GM21390 (cell line): Measurements from ENCODE around the gene IGLL5.

Source experiments
- ATAC-seq: cut with Tn5 transposase; IDR thresholded peaks from one replicate; pipeline ENCODE4 v1.9.1; 2021; ENCODE audit not compliant: unreplicated experiment

The IGLL5 gene

GRCh38 chr22:22887621-22888503 lies at the start of gene IGLL5:
Gene IGLL5, plus strand, starts transcription at chr22:22887816. Its CDS starts 238 bp downstream, at chr22:22888054.
- no peak for ATAC-seq

GRCh38 chr22:22838148-22838786 lies 49.3 kb upstream of the IGLL5 start:
- ATAC-seq, result no peak

DNA sequence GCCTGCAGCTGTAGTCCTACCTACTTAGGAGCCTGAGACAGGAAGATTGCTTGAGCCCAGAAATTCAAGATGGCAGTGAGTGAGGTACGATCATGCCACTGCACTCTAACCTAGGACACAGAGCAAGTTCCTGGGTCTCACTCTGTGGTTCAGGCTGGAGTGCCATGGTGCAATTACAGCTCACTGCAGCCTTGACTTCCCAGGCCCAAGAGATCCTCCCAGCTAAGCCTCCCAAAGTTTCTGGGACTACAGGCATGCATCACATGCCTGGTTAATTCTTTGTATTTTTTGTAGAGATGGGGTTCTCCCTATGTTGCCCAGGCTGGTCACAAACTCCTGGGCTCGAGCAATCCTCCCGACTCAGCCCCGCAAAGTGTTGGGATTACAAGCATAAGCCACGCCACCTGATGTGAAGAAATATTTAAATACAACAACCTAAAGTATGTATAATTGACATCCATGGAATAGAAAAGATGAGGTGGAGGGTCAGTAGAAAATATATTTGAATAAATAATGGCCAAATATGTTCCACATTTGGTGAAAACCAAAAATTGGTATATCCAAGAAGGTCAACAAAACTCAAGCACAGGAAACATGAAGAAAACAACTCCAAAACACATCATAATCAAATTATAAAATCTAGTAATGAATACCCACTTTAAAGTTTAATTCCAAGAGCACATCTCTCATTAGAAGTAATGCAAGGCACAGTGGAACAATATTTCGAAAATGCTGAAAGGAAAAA lies 47.9 kb upstream of the IGLL5 start:
- ATAC-seq, result no peak

DNA sequence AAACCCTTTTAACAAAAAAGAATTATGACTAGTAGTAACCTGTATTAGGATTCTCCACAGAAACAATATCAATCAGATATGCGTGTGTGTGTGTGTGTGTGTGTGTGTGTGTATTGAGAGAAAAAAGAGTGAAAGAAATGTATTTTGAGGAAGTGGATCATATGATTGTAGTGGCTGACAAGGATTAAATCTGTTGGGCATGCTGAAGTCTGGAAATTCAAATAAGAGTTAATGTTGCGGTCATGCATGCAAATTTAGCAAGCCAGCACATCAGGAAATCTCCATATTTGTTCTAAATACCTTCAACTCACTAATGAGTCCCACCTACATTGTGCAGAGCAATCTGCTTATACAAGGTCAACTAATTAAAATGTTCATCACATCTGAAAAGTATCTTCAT lies 46.8 kb upstream of the IGLL5 start:
- no peak for ATAC-seq

- ATAC-seq, result no peak
Observed at GRCh38 chr22:22841598-22841997, 46.0 kb upstream of the IGLL5 start.

DNA sequence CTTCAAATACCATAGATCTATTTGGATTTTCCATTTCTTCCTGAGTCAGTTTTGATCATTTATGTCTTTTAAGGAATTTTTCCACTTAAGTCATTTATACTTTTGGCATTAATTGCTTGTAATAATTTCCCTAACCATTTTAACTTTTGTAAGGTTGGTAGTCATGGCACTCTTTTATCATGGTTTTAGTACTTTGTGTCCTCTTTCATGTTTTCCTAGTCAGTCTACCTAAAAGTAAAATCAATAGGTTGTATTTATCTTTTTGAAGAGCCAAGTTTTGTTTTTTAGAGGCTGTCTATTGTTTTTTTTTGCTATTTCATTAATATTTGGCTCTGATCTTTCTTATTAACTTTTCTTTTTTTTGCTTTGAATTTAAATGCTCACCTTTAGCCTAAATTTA lies 45.5 kb upstream of the IGLL5 start:
- ATAC-seq, result no peak

GRCh38 chr22:22843848-22844247 lies 43.8 kb upstream of the IGLL5 start:
- no peak for ATAC-seq

DNA sequence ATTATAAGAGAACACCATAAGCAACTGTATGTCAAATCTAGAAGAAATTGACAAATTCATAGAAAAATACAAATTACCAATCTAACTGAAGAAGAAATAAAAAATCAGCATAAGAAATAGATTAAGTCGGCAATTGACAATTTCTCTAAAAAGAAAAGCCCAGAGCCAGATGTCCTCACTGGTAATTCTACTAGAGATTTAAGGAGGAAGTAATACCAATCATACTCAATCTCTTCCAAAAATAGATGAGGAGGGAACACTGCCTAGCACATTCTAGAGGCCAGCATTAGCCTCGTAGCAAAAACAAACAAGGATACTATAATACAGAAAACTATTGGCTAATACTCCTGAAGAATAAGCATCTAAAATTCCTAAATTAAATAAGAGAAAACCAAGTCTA lies 40.4 kb upstream of the IGLL5 start:
- ATAC-seq, result no peak

GRCh38 chr22:22848364-22848866 lies 39.2 kb upstream of the IGLL5 start:
- no peak for ATAC-seq

DNA sequence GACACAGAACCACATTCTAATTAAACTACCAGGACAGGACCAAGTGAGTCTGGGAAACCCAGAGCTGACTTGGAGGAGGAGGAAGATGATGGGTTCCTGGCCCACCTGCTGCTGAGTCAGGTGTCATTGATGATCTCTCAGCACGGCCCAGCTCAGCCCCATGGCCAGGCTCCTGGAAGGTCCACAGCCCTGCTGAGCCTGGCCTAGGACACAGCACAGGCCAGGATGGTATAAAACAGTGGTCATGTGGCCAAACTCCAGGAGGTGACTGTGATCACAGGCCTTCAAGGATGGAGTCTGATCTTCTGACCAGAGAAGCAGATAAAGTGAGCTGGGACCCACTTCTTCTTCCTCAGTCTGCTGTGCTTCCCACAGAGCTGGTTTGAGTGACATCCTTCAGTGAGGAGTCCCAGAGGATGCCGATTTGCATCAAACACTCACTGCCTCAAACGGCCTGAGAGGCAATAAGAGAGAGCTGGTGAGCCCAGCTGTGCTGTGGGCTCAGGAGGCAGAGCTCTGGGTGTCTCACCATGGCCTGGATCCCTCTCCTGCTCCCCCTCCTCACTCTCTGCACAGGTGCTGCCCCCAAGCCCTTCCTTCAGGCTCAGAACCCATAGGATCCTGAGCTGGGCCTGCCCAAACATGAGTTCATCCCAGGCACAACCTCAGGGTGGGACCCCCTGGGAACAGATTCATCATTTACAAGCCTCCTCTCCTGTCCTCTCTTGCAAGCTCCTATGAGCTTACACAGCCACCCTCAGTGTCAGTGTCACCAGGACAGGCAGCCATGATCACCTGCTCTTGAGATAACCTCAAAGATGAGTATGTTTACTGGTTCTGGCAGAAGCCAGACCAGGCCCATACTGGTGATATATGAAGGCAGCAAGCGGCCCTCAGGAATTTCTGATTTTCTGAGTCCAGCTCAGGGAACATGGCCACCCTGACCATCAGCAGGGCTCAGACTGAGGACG lies 37.7 kb upstream of the IGLL5 start:
- ATAC-seq, result no peak

- no peak for ATAC-seq
Observed at GRCh38 chr22:22851969-22852368, 35.6 kb upstream of the IGLL5 start.

DNA sequence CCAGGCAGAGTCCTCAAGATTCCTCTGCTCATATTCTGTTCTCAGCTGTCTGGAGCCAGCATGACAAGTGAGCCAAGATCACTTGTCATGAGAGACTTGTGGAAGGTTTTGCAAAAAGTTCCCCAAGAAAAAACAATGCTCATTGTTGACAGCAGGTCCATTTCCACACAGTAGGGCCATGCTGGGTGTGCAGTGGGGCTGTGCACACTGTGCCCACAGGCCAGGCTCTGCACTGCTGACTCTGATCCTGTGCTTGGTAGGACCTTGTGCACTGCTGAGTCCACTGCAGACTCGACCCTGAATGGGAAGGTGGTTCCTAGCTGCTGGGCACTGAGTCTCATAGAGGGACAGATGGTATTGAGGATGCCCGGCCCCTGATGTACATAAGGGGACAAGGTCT lies 33.9 kb upstream of the IGLL5 start:
- no peak for ATAC-seq

DNA sequence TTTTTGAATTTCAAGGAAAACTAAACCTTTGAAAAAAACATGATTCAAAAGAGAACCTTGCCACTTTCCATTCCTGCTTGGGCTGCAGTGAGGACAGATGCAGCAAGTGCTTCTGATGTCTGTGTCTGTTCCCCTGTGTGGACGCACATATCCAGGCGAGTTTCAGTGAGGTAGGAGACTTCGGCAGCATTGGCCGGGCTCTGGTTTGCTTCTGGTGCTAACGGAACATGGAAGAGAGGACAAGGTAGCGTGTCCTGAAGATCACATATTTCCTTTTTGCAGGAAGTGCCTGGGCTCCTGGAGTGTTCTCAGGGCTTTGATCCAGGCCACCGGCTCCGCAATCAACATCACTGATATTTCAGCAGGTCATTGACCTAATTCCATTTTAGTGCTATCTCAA lies 33.1 kb upstream of the IGLL5 start:
- no peak for ATAC-seq

- no peak for ATAC-seq
Observed at GRCh38 chr22:22855085-22855484, 32.5 kb upstream of the IGLL5 start.

DNA sequence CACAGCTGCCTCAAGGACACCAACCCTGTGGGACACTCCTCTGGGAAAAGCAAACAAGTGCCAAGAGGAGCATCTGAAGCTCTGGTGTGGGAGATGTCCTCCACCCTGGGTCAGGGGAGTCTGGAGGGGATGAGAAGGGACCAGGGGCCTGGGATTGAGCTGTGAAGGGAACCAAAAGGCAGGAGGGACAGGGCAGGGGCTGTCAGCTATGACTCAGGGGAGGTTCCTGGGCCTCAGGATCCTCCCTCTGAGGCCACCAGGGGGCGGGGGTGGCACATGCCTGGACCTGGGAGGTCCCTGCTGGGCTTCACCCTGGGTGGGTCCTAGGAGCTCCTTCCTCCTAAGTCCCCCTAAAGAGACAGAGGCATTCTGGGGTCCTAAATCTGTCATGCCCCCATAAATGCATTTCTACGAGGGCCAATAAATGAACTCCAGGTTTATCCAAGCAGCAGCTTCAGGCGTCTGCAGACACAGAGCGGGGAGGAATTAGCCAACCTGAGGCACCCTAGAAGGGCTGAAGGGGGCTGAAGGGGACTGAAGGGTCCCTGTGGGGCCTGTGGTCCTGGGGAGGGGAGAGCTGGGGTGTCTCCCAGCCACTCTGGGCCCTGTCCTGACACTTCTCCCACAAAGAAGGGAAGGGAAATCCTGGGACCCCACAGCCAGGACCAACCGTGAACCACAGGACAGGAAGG lies 31.9 kb upstream of the IGLL5 start:
- ATAC-seq, result no peak

DNA sequence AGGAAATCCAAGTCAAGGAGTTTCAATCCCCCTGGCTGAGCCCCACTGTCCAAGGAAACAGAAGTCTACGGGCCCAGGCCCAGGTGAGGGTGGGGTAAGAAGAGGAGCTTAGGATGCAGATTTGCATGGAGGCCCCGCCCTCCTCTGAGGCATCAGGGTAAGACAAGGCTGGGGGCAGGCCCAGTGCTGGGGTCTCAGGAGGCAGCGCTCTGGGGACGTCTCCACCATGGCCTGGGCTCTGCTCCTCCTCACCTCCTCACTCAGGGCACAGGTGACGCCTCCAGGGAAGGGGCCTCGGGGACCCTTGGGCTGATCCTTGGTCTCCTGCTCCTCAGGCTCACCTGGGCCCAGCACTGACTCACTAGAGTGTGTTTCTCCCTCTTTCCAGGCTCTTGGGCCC lies 31.3 kb upstream of the IGLL5 start:
- no peak for ATAC-seq

DNA sequence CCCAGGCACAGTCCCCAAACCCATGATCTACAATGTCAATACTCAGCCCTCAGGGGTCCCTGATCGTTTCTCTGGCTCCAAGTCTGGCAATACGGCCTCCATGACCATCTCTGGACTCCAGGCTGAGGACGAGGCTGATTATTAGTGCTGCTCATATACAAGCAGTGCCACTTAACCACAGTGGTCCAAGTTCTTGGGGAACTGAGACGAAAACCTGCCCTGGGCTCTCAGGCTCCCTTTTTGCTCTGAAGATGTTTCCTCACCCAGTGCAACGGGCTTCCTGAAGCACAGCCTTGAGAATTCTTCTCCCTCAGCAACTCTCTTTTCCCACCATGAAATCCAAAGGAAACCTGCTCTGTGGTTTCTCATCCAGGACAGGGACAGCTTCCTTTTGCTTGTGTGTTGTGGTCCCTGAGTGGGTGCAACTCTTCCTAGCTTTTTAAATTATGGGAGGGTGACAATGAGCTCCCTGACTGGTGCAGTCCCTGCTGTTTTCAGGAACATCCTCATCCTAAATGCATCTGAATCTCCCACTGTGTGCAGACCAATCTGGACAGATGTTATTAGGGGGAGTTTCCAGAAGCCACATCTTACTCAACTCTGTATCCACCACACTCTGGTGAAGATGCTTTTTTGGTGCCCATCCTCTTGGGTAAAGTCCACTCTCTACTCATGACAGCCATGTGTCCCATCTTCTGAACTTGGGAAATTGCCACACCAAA lies 30.6 kb upstream of the IGLL5 start:
- ATAC-seq, result no peak

- no peak for ATAC-seq
Observed at GRCh38 chr22:22857607-22858558, 29.7 kb upstream of the IGLL5 start.
